ENCODE results near the gene ZFR2.

The ZFR2 gene

DNA sequence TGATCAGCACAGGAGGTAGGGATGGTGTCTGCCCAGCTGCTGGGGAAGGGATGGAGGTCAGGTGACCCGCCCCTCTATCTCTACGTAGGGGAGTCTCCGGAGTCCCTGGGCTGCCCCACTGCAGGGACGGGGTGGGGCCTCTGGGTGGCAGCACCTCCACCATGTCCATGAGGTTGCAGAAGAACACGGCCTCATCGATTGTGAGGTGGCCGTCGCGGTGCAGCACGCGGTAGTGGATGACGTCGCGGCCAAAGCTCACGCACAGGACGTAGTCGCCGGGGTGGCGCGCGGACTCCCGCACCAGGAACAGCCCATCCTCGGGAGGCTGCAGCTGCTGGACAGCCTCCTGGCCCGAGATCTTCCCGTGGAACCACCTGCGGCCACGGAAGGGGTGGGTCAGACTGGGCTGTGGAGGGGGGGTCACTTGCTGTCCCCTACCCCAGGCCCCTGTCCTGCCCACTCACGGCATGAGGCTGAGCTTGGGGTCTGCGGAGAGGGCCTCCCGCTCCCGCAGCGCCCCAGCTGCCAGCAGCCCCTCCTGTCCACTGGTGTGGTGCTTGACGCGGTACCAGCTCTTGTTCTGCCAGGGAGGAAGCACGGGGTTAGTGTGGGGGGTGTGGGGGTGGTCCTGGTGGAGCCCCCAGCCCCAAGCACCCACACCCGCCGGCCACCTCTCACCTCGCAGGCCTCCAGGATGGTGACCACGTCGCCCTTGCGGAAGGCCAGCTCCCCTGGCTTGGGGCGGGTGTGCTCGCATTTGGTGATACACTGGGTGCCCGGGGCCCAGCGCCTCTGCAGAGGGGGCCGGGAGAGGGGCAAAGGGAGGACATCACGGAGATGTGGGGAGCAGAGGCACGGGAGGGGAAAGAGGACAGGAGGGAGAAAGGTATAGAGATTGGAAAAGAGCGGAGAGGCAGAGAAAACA is 84.9 kb downstream of the ZFR2 start:
- Histone ChIP-seq H3K9me2 (replicated peaks; ENCODE audit: control insufficient read depth, low read length) (no peaks in the 10 kb centered on the region), H4K20me1 (ENCODE audit: control insufficient read depth, insufficient read depth, low read depth, low read length) (no peaks in the 10 kb centered on the region), H3K4me3 (ENCODE audit: low read length) (no peak overlapping the region), H3K27ac (ENCODE audit: low read depth, low read length) (no peak overlapping the region), H3F3A (ENCODE audit: control insufficient read depth, insufficient read depth) (no peaks in the 10 kb centered on the region), H3K36me3 (ENCODE audit: control insufficient read depth, low read length) (no peaks in the 10 kb centered on the region), H3K27me3 (ENCODE audit: control insufficient read depth, low read length) (peaks cover 10% of the 10 kb centered on the region; the same call in 1 of the 2 replicates), H3K4me1 (ENCODE audit: control insufficient read depth, low read length) (no peaks in the 10 kb centered on the region), H3K4me2 (ENCODE audit: low read length) (no peak overlapping the region), H3K9me3 (ENCODE audit: control insufficient read depth, insufficient read depth, low read length) (peaks cover 18% of the 10 kb centered on the region; the same call in 1 of the 2 replicates), H3K79me2 (ENCODE audit: control insufficient read depth, low read length) (no peaks in the 10 kb centered on the region)
- TF ChIP-seq, protein P1, sequence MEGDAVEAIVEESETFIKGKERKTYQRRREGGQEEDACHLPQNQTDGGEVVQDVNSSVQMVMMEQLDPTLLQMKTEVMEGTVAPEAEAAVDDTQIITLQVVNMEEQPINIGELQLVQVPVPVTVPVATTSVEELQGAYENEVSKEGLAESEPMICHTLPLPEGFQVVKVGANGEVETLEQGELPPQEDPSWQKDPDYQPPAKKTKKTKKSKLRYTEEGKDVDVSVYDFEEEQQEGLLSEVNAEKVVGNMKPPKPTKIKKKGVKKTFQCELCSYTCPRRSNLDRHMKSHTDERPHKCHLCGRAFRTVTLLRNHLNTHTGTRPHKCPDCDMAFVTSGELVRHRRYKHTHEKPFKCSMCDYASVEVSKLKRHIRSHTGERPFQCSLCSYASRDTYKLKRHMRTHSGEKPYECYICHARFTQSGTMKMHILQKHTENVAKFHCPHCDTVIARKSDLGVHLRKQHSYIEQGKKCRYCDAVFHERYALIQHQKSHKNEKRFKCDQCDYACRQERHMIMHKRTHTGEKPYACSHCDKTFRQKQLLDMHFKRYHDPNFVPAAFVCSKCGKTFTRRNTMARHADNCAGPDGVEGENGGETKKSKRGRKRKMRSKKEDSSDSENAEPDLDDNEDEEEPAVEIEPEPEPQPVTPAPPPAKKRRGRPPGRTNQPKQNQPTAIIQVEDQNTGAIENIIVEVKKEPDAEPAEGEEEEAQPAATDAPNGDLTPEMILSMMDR (IDR thresholded peaks at IDR 0.05; ENCODE audit: low read depth, low read length, poor library complexity, severe bottlenecking), result peak; percentile 69
- TF ChIP-seq EZH2phosphoT487 (IDR thresholded peaks at IDR 0.05; ENCODE audit: borderline replicate concordance, low read length), result no peak

DNA sequence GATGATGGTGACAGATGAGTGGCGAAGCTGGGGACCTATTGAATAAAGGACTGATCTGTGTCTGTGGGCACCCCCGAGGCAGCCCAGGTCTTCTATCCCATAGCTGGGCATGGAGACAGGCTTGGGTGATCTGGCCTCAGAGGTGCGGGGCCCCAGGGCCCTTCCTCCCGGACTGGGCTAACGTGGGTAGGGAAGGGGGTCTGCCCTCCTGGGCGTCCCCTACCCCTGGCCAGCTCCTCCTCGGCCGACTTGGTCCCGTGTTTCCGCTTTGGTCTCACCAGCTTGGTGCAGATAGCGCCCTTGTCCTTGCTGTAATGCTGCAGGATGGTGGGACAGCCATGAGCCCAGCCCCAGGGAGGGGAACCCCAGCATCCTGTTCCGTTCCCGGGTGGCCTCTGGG is 85.9 kb downstream of the ZFR2 start:
- no peaks in the 10 kb centered on the region for H3K9me2 ChIP-seq (replicated peaks; ENCODE audit: control insufficient read depth, low read length)
- no peaks in the 10 kb centered on the region for H3K4me1 ChIP-seq (ENCODE audit: control insufficient read depth, low read length)
- TF ChIP-seq, protein P1 (IDR thresholded peaks at IDR 0.05; ENCODE audit: low read depth, low read length, poor library complexity, severe bottlenecking), result no peak
- no peak for TF ChIP-seq EZH2phosphoT487 (IDR thresholded peaks at IDR 0.05; ENCODE audit: borderline replicate concordance, low read length)
- no peak overlapping the region for H3K4me3 ChIP-seq (ENCODE audit: low read length)
- no peak overlapping the region for H3K27ac ChIP-seq (ENCODE audit: low read depth, low read length)
- H3K36me3 ChIP-seq (ENCODE audit: control insufficient read depth, low read length), result no peaks in the 10 kb centered on the region
- H3K4me2 ChIP-seq (ENCODE audit: low read length), result no peak overlapping the region
- no peaks in the 10 kb centered on the region for H3K79me2 ChIP-seq (ENCODE audit: control insufficient read depth, low read length)
- H4K20me1 ChIP-seq (ENCODE audit: control insufficient read depth, insufficient read depth, low read depth, low read length), result no peaks in the 10 kb centered on the region; the same call in 1 of the 2 replicates
- H3F3A ChIP-seq (ENCODE audit: control insufficient read depth, insufficient read depth), result no peaks in the 10 kb centered on the region
- peaks cover 18% of the 10 kb centered on the region; the same call in 1 of the 2 replicates for H3K9me3 ChIP-seq (ENCODE audit: control insufficient read depth, insufficient read depth, low read length)
- peaks cover 10% of the 10 kb centered on the region; the same call in 1 of the 2 replicates for H3K27me3 ChIP-seq (ENCODE audit: control insufficient read depth, low read length)

DNA sequence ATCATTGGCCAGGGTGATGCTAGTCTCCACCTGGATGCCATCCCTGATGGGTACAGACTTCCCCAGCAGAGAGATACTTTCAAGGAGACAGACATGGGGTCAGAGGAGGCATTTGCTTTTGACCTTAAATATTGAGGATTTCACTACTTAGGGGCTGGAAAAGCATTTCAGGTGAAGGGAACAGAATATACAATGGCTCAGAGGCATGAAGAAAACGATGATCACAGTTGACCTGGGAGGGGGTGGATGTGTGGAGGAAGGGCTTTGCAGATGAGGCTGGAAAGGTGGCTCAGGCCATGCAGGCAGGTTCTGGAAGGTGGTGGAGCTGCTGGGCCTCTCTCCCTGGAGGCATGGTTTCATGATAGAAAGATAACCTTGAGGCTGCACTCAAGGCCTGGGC is 86.5 kb downstream of the ZFR2 start:
- Histone ChIP-seq H3F3A (ENCODE audit: control insufficient read depth, insufficient read depth) (no peaks in the 10 kb centered on the region), H3K79me2 (ENCODE audit: control insufficient read depth, low read length) (no peaks in the 10 kb centered on the region), H3K4me3 (ENCODE audit: low read length) (no peak overlapping the region), H4K20me1 (ENCODE audit: control insufficient read depth, insufficient read depth, low read depth, low read length) (no peaks in the 10 kb centered on the region; the same call in 1 of the 2 replicates), H3K9me3 (ENCODE audit: control insufficient read depth, insufficient read depth, low read length) (peaks cover 18% of the 10 kb centered on the region; the same call in 1 of the 2 replicates), H3K4me2 (ENCODE audit: low read length) (no peak overlapping the region), H3K4me1 (ENCODE audit: control insufficient read depth, low read length) (no peaks in the 10 kb centered on the region), H3K27me3 (ENCODE audit: control insufficient read depth, low read length) (peaks cover 10% of the 10 kb centered on the region; the same call in 1 of the 2 replicates), H3K9me2 (replicated peaks; ENCODE audit: control insufficient read depth, low read length) (no peaks in the 10 kb centered on the region), H3K36me3 (ENCODE audit: control insufficient read depth, low read length) (no peaks in the 10 kb centered on the region), H3K27ac (ENCODE audit: low read depth, low read length) (no peak overlapping the region)
- TF ChIP-seq, protein P1 (IDR thresholded peaks at IDR 0.05; ENCODE audit: low read depth, low read length, poor library complexity, severe bottlenecking), result no peak
- no peak for TF ChIP-seq EZH2phosphoT487 (IDR thresholded peaks at IDR 0.05; ENCODE audit: borderline replicate concordance, low read length)
